Ishikawa (cell line): ENCODE data around the gene NUDCD3.

ENCODE experiments used
- CEBPB ChIP-seq: IDR thresholded peaks from 2 replicates; pipeline ENCODE4 v1.6.1; 2012
- EGR1 ChIP-seq: IDR thresholded peaks from 2 replicates; pipeline ENCODE4 v1.6.1; 2012
- EP300 ChIP-seq: IDR thresholded peaks from 2 replicates; pipeline ENCODE4 v1.6.1; 2012; ENCODE audit warnings: borderline replicate concordance
- NFIC ChIP-seq: IDR thresholded peaks from 2 replicates; pipeline ENCODE4 v1.6.1; 2012
- TAF1 ChIP-seq: IDR thresholded peaks from 2 replicates; pipeline ENCODE4 v1.6.1; 2012; ENCODE audit warnings: low read depth, mild to moderate bottlenecking
- TF ChIP-seq, protein P1 (sequence below): IDR thresholded peaks from 2 replicates; pipeline ENCODE4 v1.6.1; 2012
- TF ChIP-seq, protein P2 (sequence below): IDR thresholded peaks from 2 replicates; pipeline ENCODE4 v1.6.1; 2012

DNA sequence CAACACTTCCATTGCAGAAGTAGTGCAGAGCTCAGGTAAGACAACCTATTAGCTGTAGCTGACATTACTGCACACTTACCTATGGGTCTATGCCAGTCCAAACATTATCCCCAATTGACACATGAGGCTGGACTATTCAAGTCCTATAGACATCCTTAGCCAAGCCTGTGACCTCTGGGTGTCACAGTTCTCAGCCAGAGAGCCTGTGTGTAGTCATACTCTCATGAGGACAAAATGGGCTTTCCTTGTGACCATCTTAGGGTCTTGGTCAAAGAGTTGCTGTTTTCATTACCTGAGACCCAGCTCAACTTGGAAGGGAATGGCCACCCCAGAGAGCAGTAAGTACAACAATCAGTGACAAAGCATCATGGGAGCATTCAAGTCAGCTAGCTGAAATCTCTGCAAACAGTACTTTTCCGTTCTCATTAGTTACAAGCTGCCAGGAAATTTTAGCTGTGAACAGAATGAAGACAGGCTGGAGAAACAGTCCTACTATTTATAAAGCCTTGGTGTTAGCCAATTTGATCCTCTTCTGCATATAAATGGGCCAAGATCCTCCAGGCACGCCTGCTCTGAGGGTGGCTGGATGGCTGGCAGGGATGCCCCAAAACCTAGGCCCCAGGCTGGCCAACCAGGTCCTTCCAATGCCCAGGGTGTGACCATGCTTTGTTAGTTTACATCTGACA is 44.3 kb downstream of the NUDCD3 start:
- TF ChIP-seq TAF1 (no peak), EP300 (no peak), NFIC (no peak), CEBPB (no peak), EGR1 (no peak)
- TF ChIP-seq, protein P1, sequence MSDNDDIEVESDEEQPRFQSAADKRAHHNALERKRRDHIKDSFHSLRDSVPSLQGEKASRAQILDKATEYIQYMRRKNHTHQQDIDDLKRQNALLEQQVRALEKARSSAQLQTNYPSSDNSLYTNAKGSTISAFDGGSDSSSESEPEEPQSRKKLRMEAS: no peak
- TF ChIP-seq, protein P2, sequence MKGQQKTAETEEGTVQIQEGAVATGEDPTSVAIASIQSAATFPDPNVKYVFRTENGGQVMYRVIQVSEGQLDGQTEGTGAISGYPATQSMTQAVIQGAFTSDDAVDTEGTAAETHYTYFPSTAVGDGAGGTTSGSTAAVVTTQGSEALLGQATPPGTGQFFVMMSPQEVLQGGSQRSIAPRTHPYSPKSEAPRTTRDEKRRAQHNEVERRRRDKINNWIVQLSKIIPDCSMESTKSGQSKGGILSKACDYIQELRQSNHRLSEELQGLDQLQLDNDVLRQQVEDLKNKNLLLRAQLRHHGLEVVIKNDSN: no peak
